LHCN-M2 (cell line): Measurements from ENCODE around the gene CYFIP2. TPM values are rescaled to one million over a fixed set of nuclear protein-coding genes. Genes with fewer than 3 reads are reported as not detected.

Source experiments
- DNase-seq: peaks from one replicate; pipeline ENCODE4 v3.0.0-alpha.2; 2012; ENCODE audit warnings: low read depth
- total RNA-seq: library from RNA; depleted of rRNA; stranded (reverse); fragments of >200 nt; gene quantifications from 2 replicates; pipeline ENCODE4 v1.2.3, GENCODE V29; 2014

Gene CYFIP2
- total RNA-seq, 1 experiment from 2014 or later: 6.1 TPM

- DNase-seq: no peak
Measured at GRCh38 chr5:157286761-157287211, 20.9 kb downstream of the CYFIP2 start.

- DNase-seq: no peak
Measured at GRCh38 chr5:157288405-157289163, 22.7 kb downstream of the CYFIP2 start.

GRCh38 chr5:157289164-157289819 is 23.4 kb downstream of the CYFIP2 start:
- no peak for DNase-seq

- peak; percentile 64 for DNase-seq
Measured at GRCh38 chr5:157290156-157290980, 24.4 kb downstream of the CYFIP2 start.

GRCh38 chr5:157290981-157291711 is 25.2 kb downstream of the CYFIP2 start:
- no peak for DNase-seq

GRCh38 chr5:157292599-157292998 is 26.7 kb downstream of the CYFIP2 start:
- peak; percentile 4 for DNase-seq

- no peak for DNase-seq
Measured at GRCh38 chr5:157294407-157295091, 28.6 kb downstream of the CYFIP2 start.

GRCh38 chr5:157295247-157295646 is 29.3 kb downstream of the CYFIP2 start:
- DNase-seq: no peak

GRCh38 chr5:157300564-157300963 is 34.6 kb downstream of the CYFIP2 start:
- DNase-seq: no peak

- no peak for DNase-seq
Measured at GRCh38 chr5:157301066-157301465, 35.1 kb downstream of the CYFIP2 start.

GRCh38 chr5:157303023-157303422 is 37.1 kb downstream of the CYFIP2 start:
- DNase-seq: no peak

GRCh38 chr5:157303667-157304327 is 37.9 kb downstream of the CYFIP2 start:
- DNase-seq: no peak

GRCh38 chr5:157306081-157306480 is 40.2 kb downstream of the CYFIP2 start:
- no peak for DNase-seq

- DNase-seq: no peak
Measured at GRCh38 chr5:157306692-157307471, 41.0 kb downstream of the CYFIP2 start.

- peak; percentile 56 for DNase-seq
Measured at GRCh38 chr5:157308836-157309465, 43.0 kb downstream of the CYFIP2 start.

GRCh38 chr5:157309796-157310195 is 43.9 kb downstream of the CYFIP2 start:
- DNase-seq: no peak

- no peak for DNase-seq
Measured at GRCh38 chr5:157311595-157311994, 45.7 kb downstream of the CYFIP2 start.

- peak; percentile 44 for DNase-seq
Measured at GRCh38 chr5:157312492-157312891, 46.6 kb downstream of the CYFIP2 start.

GRCh38 chr5:157322581-157322980 is 56.7 kb downstream of the CYFIP2 start:
- DNase-seq: no peak
